ENCODE results near the gene CEMP1. TPM values are rescaled to one million over a fixed set of nuclear protein-coding genes. Genes with fewer than 3 reads are reported as not detected.

Gene CEMP1
- total RNA-seq, 1 experiment from 2014 or later, result 0.15 TPM

DNA sequence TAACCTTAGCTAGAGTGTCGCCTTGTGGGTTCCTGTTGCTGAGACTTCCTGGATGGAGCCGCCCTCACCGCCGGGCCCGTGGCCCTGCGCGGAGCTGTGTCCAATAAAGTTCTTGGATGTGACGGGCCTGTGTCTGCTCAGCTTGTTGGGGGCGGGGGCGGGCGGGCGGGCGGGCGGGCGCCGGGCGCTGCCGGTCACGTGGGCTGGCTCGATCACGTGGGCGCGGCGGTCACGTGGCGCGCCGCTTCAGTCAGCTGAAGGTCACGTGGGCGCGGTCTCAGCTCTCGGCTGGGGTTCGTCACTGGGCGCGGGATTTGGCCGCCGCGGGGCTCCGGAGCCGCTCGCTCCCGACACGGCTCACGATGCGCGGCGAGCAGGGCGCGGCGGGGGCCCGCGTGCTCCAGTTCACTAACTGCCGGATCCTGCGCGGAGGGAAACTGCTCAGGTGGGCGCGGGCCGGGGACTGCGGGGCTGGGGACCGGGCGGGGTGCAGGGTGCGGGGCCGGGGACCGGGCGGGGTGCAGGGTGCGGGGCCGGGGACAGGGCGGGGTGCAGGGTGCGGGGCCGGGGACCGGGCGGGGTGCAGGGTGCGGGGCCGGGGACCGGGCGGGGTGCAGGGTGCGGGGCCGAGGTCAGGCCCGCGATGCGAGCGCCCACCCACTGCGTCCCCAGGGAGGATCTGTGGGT, 11.0 kb downstream of the CEMP1 start, which contains the start of gene AMDHD2:
TSS of gene AMDHD2 (plus strand) at position 275 of the 687 bp plus-strand sequence. CDS start at position 363, 88 bp downstream.
- Mint-ChIP-seq H3K36me3 (peaks cover 8% of the 10 kb centered on the region), H3K9me3 (no peaks in the 10 kb centered on the region), H3K4me3 (peak within 1 kb of the TSS; percentile 75), H3K27me3 (ENCODE audit: low read depth) (no peaks in the 10 kb centered on the region), H3K4me1 (peaks cover 27% of the 10 kb centered on the region), H3K27ac (peak within 1 kb of the TSS; percentile 97)
- ChIA-PET POLR2A (interaction anchor here (0.5 to 3.7 kb wide), 7 partner anchors 11 to 365 kb away, joined by 3 to 17 read pairs (median 4); partner anchors contain the start of genes CEMP1, TBC1D24, TEDC2 and TRAF7), CTCF (interaction anchor here (0.7 to 2.1 kb wide), 8 partner anchors 9 to 325 kb away, joined by 3 to 13 read pairs (median 4); partner anchors contain the start of gene CEMP1)
- ATAC-seq, result peak; percentile 28
- peak; percentile 86 for DNase-seq (ENCODE audit: low spot score)
- TF ChIP-seq FOXK1 (CRISPR knock-in tag; IDR thresholded peaks at IDR 0.05) (peak; percentile 93), TEAD1 (CRISPR knock-in tag; IDR thresholded peaks at IDR 0.05) (no peak), ZNF232 (CRISPR knock-in tag; IDR thresholded peaks at IDR 0.05) (no peak), TCF7 (CRISPR knock-in tag; IDR thresholded peaks at IDR 0.05; ENCODE audit: low read depth) (no peak; the same call in 1 of the 2 replicates), ELF4 (CRISPR knock-in tag; IDR thresholded peaks at IDR 0.05; ENCODE audit: low read depth) (no peak), AFF4 (CRISPR knock-in tag; IDR thresholded peaks at IDR 0.05; ENCODE audit: borderline replicate concordance) (no peak), IRF1 (CRISPR knock-in tag; IDR thresholded peaks at IDR 0.05) (peak; percentile 72; the same call in 1 of the 2 replicates), GRHL2 (CRISPR knock-in tag; IDR thresholded peaks at IDR 0.05; ENCODE audit: insufficient replicate concordance, severe bottlenecking) (no peak), JUN (CRISPR knock-in tag; IDR thresholded peaks at IDR 0.05) (no peak), NR3C1 (CRISPR knock-in tag; conservative IDR thresholded peaks at IDR 0.05; ENCODE audit: low read depth) (0 out of 2 replicates have a peak, but pooled peaks have one; percentile 43), SMAD3 (CRISPR knock-in tag; IDR thresholded peaks at IDR 0.05; ENCODE audit: borderline replicate concordance) (no peak), ZNF671 (CRISPR knock-in tag; IDR thresholded peaks at IDR 0.05) (no peak; the same call in 1 of the 2 replicates), PRRX2 (CRISPR knock-in tag; IDR thresholded peaks at IDR 0.05) (peak; percentile 68; the same call in 1 of the 2 replicates), ZNF396 (CRISPR knock-in tag; IDR thresholded peaks at IDR 0.05; ENCODE audit: borderline replicate concordance) (no peak), ZNF423 (CRISPR knock-in tag; IDR thresholded peaks at IDR 0.05) (no peak), CREM (CRISPR knock-in tag; IDR thresholded peaks at IDR 0.05) (no peak), ZMAT4 (CRISPR knock-in tag; IDR thresholded peaks at IDR 0.05) (no peak), NR1H2 (CRISPR knock-in tag; IDR thresholded peaks at IDR 0.05) (no peak), ZNF263 (CRISPR knock-in tag; IDR thresholded peaks at IDR 0.05; ENCODE audit: low read depth) (no peak), MXD4 (CRISPR knock-in tag; IDR thresholded peaks at IDR 0.05; ENCODE audit: borderline replicate concordance) (no peak), OVOL2 (CRISPR knock-in tag; IDR thresholded peaks at IDR 0.05; ENCODE audit: borderline replicate concordance) (no peak), ZNF416 (CRISPR knock-in tag; IDR thresholded peaks at IDR 0.05) (peak; percentile 95)
- TF ChIP-seq, protein P1, sequence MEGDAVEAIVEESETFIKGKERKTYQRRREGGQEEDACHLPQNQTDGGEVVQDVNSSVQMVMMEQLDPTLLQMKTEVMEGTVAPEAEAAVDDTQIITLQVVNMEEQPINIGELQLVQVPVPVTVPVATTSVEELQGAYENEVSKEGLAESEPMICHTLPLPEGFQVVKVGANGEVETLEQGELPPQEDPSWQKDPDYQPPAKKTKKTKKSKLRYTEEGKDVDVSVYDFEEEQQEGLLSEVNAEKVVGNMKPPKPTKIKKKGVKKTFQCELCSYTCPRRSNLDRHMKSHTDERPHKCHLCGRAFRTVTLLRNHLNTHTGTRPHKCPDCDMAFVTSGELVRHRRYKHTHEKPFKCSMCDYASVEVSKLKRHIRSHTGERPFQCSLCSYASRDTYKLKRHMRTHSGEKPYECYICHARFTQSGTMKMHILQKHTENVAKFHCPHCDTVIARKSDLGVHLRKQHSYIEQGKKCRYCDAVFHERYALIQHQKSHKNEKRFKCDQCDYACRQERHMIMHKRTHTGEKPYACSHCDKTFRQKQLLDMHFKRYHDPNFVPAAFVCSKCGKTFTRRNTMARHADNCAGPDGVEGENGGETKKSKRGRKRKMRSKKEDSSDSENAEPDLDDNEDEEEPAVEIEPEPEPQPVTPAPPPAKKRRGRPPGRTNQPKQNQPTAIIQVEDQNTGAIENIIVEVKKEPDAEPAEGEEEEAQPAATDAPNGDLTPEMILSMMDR (IDR thresholded peaks at IDR 0.05), result no peak
- TF ChIP-seq, protein P2, sequence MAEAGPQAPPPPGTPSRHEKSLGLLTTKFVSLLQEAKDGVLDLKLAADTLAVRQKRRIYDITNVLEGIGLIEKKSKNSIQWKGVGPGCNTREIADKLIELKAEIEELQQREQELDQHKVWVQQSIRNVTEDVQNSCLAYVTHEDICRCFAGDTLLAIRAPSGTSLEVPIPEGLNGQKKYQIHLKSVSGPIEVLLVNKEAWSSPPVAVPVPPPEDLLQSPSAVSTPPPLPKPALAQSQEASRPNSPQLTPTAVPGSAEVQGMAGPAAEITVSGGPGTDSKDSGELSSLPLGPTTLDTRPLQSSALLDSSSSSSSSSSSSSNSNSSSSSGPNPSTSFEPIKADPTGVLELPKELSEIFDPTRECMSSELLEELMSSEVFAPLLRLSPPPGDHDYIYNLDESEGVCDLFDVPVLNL (CRISPR knock-in tag; IDR thresholded peaks at IDR 0.05; ENCODE audit: borderline replicate concordance, low read depth), result peak; percentile 55; the same call in 1 of the 2 replicates
- TF ChIP-seq, protein P3, sequence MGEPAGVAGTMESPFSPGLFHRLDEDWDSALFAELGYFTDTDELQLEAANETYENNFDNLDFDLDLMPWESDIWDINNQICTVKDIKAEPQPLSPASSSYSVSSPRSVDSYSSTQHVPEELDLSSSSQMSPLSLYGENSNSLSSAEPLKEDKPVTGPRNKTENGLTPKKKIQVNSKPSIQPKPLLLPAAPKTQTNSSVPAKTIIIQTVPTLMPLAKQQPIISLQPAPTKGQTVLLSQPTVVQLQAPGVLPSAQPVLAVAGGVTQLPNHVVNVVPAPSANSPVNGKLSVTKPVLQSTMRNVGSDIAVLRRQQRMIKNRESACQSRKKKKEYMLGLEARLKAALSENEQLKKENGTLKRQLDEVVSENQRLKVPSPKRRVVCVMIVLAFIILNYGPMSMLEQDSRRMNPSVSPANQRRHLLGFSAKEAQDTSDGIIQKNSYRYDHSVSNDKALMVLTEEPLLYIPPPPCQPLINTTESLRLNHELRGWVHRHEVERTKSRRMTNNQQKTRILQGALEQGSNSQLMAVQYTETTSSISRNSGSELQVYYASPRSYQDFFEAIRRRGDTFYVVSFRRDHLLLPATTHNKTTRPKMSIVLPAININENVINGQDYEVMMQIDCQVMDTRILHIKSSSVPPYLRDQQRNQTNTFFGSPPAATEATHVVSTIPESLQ (CRISPR knock-in tag; IDR thresholded peaks at IDR 0.05), result no peak
- TF ChIP-seq, protein P4, sequence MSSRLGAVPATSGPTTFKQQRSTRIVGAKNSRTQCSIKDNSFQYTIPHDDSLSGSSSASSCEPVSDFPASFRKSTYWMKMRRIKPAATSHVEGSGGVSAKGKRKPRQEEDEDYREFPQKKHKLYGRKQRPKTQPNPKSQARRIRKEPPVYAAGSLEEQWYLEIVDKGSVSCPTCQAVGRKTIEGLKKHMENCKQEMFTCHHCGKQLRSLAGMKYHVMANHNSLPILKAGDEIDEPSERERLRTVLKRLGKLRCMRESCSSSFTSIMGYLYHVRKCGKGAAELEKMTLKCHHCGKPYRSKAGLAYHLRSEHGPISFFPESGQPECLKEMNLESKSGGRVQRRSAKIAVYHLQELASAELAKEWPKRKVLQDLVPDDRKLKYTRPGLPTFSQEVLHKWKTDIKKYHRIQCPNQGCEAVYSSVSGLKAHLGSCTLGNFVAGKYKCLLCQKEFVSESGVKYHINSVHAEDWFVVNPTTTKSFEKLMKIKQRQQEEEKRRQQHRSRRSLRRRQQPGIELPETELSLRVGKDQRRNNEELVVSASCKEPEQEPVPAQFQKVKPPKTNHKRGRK (CRISPR knock-in tag; IDR thresholded peaks at IDR 0.05; ENCODE audit: borderline replicate concordance), result no peak
